Right renal pelvis (tissue), 4 donors: ENCODE results near the gene KAT6B. TPM values are rescaled to one million over a fixed set of nuclear protein-coding genes. Genes with fewer than 3 reads are reported as not detected.
"Not testable (repeated sequence)": the region's sequence is repeated elsewhere in the genome, so short reads cannot be mapped to it uniquely, and the experiment has no call there.

ENCODE experiments used
- DNase-seq, 4 donors: peaks; one replicate each; pipeline ENCODE4 v3.0.0-alpha.2; 2013; ENCODE audit warnings: low read depth in 4 of 4, low spot score in 3 of 4, missing footprints in 1 of 4
- polyA plus RNA-seq, 4 donors: library from polyadenylated mRNA; unstranded; fragments of 120-200 nt; gene quantifications; one replicate each; pipeline ENCODE4 v1.2.1, GENCODE V29; 2013; ENCODE audit not compliant: insufficient read length in 4 of 4

KAT6B gene
- 10 to 100 TPM; 38.5 to 48.8 (median 46.0) TPM for polyA plus RNA-seq

DNA sequence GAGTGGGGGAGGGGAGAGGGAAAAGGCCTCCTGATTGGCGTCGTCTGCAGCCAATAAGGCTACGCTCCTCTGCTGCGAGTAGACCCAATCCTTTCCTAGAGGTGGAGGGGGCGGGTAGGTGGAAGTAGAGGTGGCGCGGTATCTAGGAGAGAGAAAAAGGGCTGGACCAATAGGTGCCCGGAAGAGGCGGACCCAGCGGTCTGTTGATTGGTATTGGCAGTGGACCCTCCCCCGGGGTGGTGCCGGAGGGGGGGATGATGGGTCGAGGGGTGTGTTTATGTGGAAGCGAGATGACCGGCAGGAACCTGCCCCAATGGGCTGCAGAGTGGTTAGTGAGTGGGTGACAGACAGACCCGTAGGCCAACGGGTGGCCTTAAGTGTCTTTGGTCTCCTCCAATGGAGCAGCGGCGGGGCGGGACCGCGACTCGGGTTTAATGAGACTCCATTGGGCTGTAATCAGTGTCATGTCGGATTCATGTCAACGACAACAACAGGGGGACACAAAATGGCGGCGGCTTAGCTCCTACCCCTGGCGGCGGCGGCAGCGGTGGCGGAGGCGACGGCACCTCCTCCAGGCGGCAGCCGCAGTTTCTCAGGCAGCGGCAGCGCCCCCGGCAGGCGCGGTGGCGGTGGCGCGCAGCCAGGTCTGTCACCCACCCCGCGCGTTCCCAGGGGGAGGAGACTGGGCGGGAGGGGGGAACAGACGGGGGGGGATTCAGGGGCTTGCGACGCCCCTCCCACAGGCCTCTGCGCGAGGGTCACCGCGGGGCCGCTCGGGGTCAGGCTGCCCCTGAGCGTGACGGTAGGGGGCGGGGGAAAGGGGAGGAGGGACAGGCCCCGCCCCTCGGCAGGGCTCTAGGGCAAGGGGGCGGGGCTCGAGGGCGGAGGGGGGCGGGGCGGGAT lies at the start of gene KAT6B:
KAT6B (plus strand) TSS at position 459 of the 903 bp plus-strand sequence. CDS start 16,258 bp downstream, outside the sequence.
- DNase-seq: peak; percentile 99 to 100 (median 100)

DNA sequence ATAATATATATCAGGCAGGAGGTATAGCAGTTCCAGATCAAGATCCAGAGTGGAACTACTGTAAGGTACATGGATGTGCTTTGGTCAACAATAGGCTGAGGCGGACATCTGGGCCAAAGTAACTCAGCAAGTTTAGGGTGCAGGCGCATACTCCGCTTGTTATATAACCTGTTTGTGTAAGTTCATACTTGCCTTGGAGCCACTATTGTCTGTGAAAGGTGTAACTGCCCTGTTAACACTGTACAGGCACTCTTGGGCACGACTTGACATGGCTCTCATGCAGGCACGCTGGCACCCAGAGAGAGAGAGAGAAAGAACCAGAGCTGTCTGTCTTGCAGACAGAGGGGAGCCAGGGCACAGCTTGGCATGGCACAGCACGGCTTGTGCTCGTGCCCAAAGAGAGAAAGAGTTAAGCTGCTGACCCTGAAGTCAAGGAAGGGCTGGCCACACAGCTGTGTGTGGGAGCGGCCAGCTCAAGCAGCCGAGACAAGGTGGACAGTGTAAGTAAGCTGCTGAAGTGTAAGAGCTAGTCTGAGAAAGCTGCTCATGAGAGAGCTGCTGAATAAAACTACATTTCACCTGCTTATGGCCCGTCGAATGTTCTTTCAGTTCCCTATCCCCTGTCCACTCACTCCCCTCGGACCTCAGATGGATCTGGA lies 47.8 kb upstream of the KAT6B start:
- no peak for DNase-seq

DNA sequence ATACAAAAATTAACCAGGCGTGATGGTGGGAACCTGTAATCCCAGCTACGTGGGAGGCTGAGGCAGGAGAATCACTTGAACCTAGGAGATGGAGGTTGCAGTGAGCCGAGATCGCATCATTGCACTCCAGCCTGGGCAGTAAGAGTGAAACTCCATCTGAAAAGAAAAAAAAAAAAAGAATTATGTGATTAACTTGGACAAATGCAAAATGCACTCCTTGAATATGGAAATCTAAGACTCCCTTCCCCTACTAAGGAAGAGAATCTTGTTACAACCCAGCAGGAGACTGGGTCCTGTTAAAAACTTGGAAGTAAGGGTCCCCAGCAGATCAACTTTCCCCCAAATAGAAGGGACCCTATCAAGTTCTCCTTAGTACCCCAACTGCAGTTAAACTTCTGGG lies 44.5 kb upstream of the KAT6B start:
- DNase-seq: not testable (repeated sequence)

DNA sequence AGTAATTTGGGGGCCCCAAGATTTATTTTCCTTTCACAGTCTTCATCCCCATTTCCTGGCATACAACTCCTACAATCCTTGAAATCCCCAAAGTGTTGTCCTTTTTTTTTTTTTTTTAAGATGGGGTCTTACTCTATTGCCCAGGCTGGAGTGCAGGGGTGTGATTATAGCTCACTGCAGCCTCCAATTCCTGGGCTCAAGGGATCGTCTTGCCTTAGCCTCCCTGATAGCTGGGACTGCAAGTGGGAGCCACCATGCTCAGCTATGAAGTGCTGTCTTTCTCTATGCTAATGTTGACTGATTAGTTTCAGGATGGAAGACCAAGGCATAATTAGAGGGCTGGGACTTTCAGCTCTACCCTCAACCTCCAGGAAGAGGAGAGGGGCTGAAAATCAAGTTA lies 41.9 kb upstream of the KAT6B start:
- DNase-seq: no peak

DNA sequence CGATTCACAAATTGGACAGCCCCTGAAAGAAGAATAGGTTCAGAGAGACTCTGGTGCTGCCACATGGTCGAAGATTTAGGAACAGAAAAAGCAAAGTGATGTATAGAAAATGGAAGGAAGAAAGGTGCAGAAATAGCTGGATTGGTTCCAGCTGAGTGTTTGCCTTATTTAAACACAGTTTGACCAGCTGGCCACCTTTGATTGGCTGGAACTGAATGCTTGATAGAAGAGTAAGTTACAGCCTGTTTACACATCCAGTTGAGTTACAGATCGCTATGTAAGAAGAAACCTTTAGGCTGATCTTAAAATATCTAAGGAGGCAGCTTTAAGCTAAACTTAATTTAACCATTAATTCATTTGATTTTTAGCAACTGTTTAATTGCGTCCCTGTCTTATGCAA lies 40.3 kb upstream of the KAT6B start:
- DNase-seq: no peak

DNA sequence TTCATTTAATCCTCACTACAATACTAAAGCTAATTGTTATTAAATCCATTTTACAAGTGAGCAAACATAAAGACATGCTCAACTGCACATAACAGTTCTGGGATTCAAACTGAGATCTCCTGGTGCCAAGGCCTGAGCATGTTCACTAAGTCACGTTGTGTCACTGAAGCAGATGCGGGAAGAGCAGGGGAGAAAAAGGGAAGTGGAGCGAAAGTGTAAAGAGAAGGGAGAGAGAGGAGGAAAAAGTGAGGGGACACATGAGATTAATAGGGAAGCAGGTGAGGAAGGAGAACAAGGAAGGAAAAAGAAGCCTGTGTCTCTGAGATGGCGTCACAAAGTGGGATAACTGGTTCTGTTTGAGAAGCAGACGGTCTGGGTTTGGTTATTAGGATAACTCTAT lies 38.9 kb upstream of the KAT6B start:
- no peak for DNase-seq

DNA sequence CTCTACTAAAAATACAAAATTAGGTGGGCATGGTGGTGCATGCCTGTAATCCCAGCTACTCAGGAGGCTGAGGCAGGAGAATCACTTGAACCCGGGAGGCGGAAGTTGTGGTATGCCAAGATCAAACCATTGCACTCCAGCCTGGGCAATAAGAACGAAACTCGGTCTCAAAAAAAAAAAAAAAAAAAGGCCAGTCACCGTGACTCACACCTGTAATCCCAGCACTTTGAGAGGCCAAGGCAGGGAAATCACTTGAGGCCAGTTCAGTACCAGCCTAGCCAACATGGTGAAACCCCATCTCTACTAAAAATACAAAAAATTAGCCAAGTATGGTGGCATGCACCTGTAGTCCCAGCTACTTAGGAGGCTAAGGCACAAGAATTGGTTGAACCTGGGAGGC lies 34.4 kb upstream of the KAT6B start:
- DNase-seq: not testable (repeated sequence)

DNA sequence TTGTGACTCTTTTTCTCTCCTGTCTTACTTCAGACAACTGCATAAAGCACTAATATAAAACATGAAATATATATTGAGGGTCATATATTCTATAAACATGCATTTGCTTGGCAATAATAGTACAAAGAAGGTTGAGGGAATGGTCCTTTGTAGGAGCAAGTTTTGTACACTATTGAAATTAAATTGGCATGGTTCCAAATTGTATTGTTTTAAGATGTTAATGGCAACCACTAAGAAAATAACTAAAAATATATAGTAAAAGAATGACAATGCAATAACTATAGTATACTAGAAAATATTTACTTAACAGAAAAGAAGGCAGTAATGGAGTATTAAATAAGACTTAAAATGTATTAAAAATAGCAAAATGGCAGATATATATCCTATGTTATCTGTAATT lies 33.7 kb upstream of the KAT6B start:
- no peak for DNase-seq

DNA sequence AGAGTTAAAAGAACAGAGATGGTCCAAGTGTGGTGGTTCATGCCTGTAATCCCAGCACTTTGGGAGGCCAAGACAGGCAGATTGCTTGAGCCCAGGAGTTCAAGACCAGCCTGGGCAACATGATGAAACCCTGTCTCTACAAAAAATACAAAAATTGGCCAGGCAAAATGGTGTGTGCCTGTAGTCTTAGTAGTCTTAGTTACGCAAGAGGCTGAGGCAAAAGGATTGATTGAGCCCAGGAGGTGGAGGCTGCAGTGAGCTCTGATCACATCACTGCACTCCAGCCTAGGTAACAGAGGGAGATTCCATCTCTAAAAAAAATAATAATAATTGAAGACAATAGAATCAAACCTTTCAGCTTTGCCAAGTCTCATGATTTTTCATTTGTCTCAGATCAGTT lies 33.2 kb upstream of the KAT6B start:
- DNase-seq: not testable (repeated sequence)

DNA sequence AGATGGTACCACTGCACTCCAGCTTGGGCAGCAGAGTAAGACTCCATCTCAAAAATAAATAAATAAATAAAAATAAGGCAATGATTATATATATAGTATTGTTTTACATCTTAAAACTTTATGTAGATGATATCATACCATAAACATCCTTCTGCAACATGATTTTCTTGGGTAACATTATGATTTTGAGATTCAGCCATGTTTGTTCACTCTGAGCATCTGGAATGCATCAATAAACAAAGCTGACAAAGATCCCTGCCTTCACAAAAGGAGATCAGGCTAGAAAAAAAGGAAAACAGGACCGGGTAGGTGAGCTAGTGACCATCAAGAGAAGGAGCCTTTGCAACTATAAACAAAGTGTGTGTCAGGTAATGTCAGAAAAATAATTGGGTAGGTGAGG lies 31.9 kb upstream of the KAT6B start:
- DNase-seq: no peak

DNA sequence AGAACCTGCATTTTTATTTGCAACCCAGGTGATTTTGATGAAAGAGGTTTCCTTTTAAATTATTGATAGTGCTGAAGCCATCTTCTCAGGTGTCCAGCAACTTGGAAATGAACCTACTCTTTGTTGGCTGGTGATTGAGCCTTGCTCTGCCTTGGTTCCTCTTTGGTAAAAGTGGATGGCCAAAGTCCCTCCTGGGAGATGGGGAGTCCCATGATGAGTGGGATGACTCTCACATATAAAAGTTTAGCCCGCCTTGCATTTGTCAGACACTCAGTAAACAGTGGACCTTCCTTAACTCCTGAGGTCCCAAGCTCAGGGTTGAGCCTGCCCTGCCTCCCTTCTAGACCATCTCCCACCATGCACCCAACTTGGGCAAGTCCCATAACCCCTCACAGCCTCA lies 28.9 kb upstream of the KAT6B start:
- DNase-seq: no peak

DNA sequence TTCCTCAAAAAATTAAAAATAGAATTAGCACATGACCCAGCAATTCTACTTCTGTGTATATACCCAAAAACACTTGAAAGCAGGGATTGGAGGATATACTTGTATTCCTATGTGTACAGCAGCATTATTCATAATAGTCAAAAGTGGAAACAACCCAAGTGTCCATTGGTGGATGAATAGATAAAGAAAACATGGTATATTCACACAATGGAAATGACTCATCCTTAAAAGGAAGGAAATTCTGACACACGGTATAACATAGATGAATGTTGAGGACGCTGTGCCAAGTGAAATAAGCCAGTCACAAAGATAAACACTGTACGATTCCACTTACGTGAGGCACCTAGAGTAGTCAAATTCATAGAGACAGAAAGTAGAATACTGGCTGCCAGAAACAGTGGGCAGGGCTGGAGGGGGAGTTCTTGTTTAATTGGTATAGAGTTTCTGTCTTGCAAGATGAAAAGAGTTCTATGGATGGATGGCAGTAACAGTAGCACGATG lies 26.6 kb upstream of the KAT6B start:
- no peak for DNase-seq

DNA sequence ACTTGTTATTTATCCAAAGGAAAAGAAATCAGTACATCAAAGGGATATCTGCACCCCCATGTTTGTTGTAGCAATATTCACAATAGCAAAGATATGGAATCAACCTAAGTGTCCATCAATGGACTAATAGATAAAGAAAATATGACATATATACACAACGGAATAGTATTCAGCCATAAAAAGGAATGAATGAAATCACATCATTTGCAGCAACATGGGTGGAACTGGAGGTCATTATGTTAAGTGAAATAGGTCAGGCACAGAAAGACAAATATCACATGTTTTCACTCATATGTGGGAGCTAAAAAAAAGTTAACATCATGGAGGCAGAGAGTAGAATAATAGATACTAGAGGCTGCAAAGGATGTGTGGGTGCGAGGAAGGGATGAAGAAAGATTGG lies 25.0 kb upstream of the KAT6B start:
- no peak for DNase-seq

DNA sequence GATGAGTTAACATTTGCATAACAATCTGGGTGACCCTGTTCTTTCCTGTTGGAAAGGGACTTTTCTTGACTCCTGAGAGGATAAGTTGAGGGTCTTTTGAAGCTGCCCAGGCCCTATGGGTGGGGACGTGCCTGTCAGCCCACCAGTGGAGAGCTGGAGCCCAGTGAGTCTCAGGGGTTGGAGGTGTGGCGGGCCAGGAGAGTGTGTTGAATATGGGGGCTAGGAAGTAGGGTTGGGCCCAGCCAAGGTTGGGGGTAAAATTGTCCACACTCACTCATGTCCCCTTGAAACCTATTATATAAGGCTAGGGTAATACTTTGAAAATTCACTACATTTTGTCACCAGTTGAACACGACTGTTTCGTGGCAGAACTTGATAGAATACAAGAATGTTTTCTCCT lies 17.9 kb upstream of the KAT6B start:
- DNase-seq: no peak

DNA sequence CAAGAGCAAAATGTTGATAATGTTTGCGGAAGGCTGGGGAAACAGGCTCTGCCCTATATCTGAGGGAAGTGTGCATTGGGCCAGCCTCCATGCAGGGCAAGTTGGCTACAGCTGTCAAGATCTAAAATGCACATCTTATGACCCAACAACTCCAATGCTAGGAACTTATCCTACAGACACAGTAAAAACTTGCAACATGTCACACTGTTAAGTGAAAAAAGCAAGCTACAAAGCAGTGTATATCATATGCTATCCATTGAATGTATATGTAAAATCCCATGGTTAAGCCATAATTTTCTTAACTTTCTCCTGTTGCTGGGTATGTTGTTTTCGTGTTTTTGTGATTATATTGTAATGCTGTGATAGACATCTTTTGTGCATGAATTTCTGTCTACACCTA lies 16.3 kb upstream of the KAT6B start:
- no peak for DNase-seq

DNA sequence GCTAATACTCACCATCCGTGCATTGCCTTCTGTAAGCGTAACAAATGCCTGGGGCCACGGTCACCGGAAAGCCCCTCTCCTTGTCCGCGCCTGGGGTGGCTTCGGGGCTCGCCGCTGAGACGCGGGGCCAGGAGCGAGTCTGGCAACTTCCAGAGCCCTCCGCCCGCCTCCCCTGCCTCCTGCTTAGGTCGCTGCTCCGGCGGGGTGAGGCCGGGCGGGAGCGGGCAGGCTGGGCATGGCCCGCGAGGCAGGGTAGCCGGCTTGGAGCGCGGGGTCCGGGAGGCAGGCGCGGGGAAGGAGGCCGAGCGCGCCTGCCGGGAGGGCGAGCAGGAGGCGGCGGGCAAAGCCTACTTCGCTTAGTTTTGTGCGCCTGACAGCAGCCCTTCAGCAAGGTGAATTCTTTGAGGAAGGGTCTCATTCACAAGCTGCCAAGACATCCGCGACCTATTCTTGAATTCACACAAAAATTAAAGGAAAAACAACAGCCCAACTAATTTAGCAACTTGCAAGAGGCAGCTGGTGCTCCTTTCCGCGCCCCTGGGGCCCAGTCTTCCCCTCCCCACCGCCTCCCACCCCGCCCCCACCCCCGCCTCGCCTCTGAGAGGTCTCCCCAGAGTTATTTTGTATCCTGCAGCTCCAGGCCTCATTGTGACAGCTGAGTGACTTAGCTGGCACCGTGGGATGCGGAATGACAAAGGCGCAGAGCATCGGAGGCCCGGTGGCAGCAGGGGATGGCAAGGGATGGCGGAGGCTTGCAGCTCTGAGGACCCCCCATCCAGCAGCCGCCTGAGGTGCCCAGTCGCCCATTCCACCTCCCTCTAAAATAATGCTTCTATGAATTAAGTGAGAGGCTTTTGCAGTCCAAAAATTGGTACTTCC lies 12.8 kb upstream of the KAT6B start:
- DNase-seq: no peak

DNA sequence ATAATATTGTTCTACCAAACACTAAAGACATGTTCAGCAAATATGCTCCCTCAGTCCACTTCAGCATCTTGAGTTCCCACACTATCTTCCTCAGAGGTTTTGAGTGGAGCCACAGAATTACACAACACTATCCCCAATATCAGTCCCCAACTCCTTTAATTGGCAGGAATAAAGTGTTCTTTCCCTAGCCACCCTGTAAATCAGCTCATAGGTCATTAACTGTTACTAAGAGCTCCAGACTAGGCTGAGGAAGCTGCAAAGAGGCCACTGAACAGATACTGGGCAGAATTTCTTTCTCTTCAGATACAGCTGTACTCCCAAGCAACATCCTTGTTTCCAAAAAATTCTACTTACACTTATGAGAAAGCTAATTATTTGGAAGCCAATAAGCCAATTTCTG lies 11.6 kb upstream of the KAT6B start:
- DNase-seq: no peak

DNA sequence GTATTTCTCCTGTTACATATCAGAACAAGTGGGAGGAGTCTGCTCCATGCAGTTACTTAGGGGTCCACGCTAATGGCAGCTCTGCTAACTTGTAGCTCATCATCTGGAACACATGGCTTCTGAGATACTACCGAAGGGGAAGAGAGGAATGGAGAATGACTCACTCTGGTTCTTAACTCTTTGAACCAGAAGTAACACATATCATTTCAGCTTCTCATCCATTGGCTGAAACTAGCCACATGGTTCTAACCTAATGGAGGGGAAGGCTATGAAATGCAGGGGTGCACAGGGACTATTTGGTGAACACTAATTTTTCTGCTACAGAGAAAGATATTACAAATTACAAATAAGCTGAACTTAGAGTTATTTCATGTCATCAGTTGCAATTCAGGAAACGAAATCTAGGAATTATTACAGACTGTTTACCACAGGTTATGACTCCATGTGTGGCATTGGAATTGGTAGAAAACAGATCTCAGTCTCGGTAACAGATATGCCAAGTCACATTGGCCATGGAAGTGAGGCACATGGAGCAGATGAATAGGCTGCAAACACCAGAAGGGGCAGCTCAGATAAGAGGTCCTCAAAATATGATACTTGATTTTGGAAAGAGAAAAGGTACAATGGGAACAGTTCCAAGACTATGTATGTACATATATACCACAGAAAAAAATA lies 9.4 kb upstream of the KAT6B start:
- no peak for DNase-seq

DNA sequence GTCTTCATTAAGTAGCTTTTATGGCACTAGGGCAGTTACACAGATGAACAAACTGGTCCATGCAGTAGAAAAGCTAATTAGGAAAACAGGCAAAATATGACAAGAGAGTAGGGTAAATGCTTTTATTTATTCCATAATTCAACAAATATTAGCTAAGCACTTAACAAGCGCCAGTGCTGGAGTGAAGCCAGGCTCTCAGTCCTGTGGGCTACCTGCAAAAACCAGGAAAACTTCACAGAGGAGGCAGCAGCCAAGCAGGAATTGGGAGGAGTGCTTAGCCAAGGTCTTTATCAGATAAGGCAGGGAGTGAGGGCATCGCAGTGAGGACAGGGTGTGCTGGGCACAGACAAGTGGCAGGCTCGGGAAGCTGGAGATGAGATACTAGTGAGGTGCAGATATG lies 4.9 kb upstream of the KAT6B start:
- DNase-seq: no peak

DNA sequence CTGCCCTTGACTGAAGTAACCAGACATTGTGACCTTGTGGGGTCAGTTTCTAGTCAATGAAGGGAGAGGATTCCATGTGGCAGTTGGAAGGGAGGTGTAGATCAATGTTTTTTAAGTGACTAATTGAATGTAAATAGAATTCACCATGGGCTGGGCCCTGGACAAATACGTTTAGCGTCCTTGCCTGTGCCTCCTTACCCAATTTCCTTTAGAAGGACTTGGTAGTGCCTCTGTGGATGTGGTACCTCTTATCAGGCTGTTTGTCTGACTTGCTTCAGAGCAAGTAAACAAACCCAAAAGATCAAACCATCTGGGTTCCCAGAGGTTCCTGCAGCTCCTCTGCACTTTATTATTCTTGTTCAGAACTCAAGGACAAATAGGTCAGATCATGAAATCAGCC lies 4.3 kb upstream of the KAT6B start:
- no peak for DNase-seq
